ENCODE measurements around the gene SYNGAP1. TPM values are rescaled to one million over a fixed set of nuclear protein-coding genes. Genes with fewer than 3 reads are reported as not detected.
A peak's percentile ranks its signal among the peaks of the same experiment; 100 is the strongest.

SYNGAP1 gene
- total RNA-seq, 1 experiment from 2014 or later, result 1.9 TPM

GRCh38 chr6:33411632-33412005 is 8.2 kb upstream of the SYNGAP1 start:
- Histone ChIP-seq H3K9me2 (replicated peaks; ENCODE audit: low read length) (no peaks in the 10 kb centered on the region), H4K20me1 (ENCODE audit: low read length) (no peaks in the 10 kb centered on the region), H3K27me3 (ENCODE audit: low read length) (no peaks in the 10 kb centered on the region), H3K79me2 (ENCODE audit: low read length) (peaks cover 23% of the 10 kb centered on the region), H3K4me3 (ENCODE audit: low read length) (peak overlapping the region; percentile 91), H3K36me3 (ENCODE audit: low read depth, low read length) (peaks cover 36% of the 10 kb centered on the region; the same call in 1 of the 2 replicates), H3K9me3 (ENCODE audit: low read length) (no peaks in the 10 kb centered on the region), H3K4me2 (ENCODE audit: low read length) (peak overlapping the region; percentile 93), H3K9ac (ENCODE audit: low read length) (peak overlapping the region; percentile 80), H3K27ac (ENCODE audit: low read length) (no peak overlapping the region), H3K4me1 (ENCODE audit: insufficient read depth, low read length) (peaks cover 19% of the 10 kb centered on the region), H2AFZ (ENCODE audit: low read length) (no peak overlapping the region), H3F3A (ENCODE audit: low read length, unreplicated experiment) (peaks cover 15% of the 10 kb centered on the region)
- TF ChIP-seq EZH2 (IDR thresholded peaks at IDR 0.05; ENCODE audit: low read length, unreplicated experiment) (no peak), CTCF (conservative IDR thresholded peaks at IDR 0.05; ENCODE audit: low read depth, low read length) (no peak), EZH2phosphoT487 (IDR thresholded peaks at IDR 0.05; ENCODE audit: borderline replicate concordance, low read length) (no peak)
- intact Hi-C loops (cut with micrococcal nuclease), result loop anchor here (10.0 kb wide), 1 partner anchor 207 kb away; the partner anchor contains the start of genes HSD17B8, RING1, RXRB and SLC39A7
- ATAC-seq, result no peak
- ChIA-PET CTCF (no interaction called here), POLR2A (ENCODE audit: unreplicated experiment) (interaction anchor here (0.6 kb wide), 2 partner anchors 42 to 440 kb away, joined by 3 to 9 read pairs; partner anchors contain the start of gene ZBTB9)
- no TSS peak for BruUV-seq (replicated peaks)
- DNase-seq, result no peak

DNA sequence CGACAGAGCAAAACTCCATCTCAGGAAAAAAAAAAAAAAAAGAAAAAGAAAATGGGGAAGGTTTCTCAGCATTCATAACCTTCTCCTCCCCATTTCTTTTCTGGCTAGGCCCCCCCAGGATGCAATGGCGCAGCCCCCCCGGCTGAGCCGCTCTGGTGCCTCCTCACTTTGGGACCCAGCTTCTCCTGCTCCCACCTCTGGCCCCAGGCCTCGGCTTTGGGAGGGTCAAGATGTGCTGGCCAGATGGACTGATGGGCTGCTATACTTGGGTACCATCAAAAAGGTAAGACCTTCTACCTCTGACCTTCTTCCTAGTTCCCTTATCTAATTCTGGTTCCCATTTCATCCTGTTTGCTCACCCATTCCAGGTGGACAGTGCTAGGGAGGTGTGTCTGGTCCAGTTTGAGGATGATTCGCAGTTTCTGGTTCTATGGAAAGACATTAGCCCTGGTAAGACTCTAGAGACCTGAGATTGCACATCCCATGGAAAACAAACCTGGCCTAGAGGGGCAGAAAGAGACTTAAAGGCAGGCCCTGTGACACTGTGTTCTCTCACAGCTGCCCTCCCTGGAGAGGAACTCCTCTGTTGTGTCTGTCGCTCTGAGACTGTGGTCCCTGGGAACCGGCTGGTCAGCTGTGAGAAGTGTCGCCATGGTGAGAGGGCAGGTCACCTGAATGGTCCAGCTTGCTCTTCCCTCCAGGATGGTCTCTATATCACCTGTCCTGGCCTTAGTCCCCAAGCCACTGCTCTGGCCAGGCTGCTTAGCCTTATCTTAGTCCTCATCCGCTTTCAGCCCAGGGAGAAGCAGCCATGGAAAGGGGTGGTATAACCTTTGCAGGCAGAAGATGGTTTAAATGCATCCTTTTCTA is 7.5 kb upstream of the SYNGAP1 start:
- Histone ChIP-seq H3K9me2 (replicated peaks; ENCODE audit: low read length) (no peaks in the 10 kb centered on the region), H3K36me3 (ENCODE audit: low read depth, low read length) (peaks cover 33% of the 10 kb centered on the region; the same call in 1 of the 2 replicates), H3K4me1 (ENCODE audit: insufficient read depth, low read length) (peaks cover 25% of the 10 kb centered on the region), H3K4me3 (ENCODE audit: low read length) (no peak overlapping the region), H3K27ac (ENCODE audit: low read length) (no peak overlapping the region), H3K79me2 (ENCODE audit: low read length) (peaks cover 31% of the 10 kb centered on the region), H4K20me1 (ENCODE audit: low read length) (no peaks in the 10 kb centered on the region), H3K27me3 (ENCODE audit: low read length) (no peaks in the 10 kb centered on the region), H3K9ac (ENCODE audit: low read length) (no peak overlapping the region), H3F3A (ENCODE audit: low read length, unreplicated experiment) (peaks cover 9% of the 10 kb centered on the region), H3K9me3 (ENCODE audit: low read length) (no peaks in the 10 kb centered on the region), H3K4me2 (ENCODE audit: low read length) (peak overlapping the region; percentile 93), H2AFZ (ENCODE audit: low read length) (no peak overlapping the region)
- POLR2A ChIA-PET (ENCODE audit: unreplicated experiment), result interaction anchor here (0.6 kb wide), 1 partner anchor 42 kb away, joined by 3 read pairs; the partner anchor contains the start of gene ZBTB9
- intact Hi-C loops (cut with micrococcal nuclease), result loop anchor here (10.0 kb wide), 1 partner anchor 208 kb away; the partner anchor contains the start of genes HSD17B8, RING1, RXRB and SLC39A7
- no TSS peak for BruUV-seq (replicated peaks)
- DNase-seq (no peak), ATAC-seq (no peak)
- TF ChIP-seq EZH2 (IDR thresholded peaks at IDR 0.05; ENCODE audit: low read length, unreplicated experiment) (no peak), CTCF (conservative IDR thresholded peaks at IDR 0.05; ENCODE audit: low read depth, low read length) (no peak), EZH2phosphoT487 (IDR thresholded peaks at IDR 0.05; ENCODE audit: borderline replicate concordance, low read length) (no peak)
- CTCF ChIA-PET, result no interaction called here
